Liver (tissue), 3 donors: ENCODE results near the gene SRC.

Source experiments
- ATF3 ChIP-seq: IDR thresholded peaks from 2 replicates; pipeline ENCODE4 v1.6.1; 2016; ENCODE audit warnings: antibody characterized with exemption
- CTCF ChIP-seq: fragments of 150-350 bp; IDR thresholded peaks from 2 replicates; pipeline ENCODE4 v1.5.1; 2017; ENCODE audit warnings: improper control_type of control experiment, low read depth, low read length; ENCODE audit not compliant: missing input control
- EGR1 ChIP-seq, 2 donors: IDR thresholded peaks; 2 replicates each; pipeline ENCODE4 v1.6.1; 2016 to 2018; ENCODE audit warnings: antibody characterized with exemption in 2 of 2, low read depth in 2 of 2
- FOXA2 ChIP-seq: IDR thresholded peaks from 2 replicates; pipeline ENCODE4 v1.6.1; 2016; ENCODE audit warnings: antibody characterized with exemption
- GABPA ChIP-seq, 2 donors: IDR thresholded peaks in 1 of 2; conservative IDR thresholded peaks in 1 of 2; 2 replicates each; pipeline ENCODE4 v1.6.1; 2016; ENCODE audit warnings: antibody characterized with exemption in 2 of 2, mild to moderate bottlenecking in 1 of 2, moderate library complexity in 1 of 2
- MAX ChIP-seq: IDR thresholded peaks from 2 replicates; pipeline ENCODE4 v1.6.1; 2016; ENCODE audit warnings: antibody characterized with exemption
- RAD21 ChIP-seq, 2 donors: IDR thresholded peaks; 2 replicates each; pipeline ENCODE4 v1.6.1; 2016; ENCODE audit warnings: antibody characterized with exemption in 2 of 2, mild to moderate bottlenecking in 2 of 2
- REST ChIP-seq: IDR thresholded peaks from 2 replicates; pipeline ENCODE4 v1.6.1; 2016; ENCODE audit warnings: antibody characterized with exemption, mild to moderate bottlenecking
- SP1 ChIP-seq: IDR thresholded peaks from 2 replicates; pipeline ENCODE4 v1.6.1; 2018; ENCODE audit warnings: antibody characterized with exemption, mild to moderate bottlenecking
- TAF1 ChIP-seq: conservative IDR thresholded peaks from 2 replicates; pipeline ENCODE4 v1.6.1; 2016; ENCODE audit warnings: antibody characterized with exemption, mild to moderate bottlenecking
- ZBTB33 ChIP-seq: IDR thresholded peaks from 2 replicates; pipeline ENCODE4 v1.6.1; 2016; ENCODE audit warnings: antibody characterized with exemption
- donor health status: healthy.
- donor health status: healthy.

GRCh38 chr20:37364013-37364926 lies 18.3 kb downstream of the SRC start:
- TF ChIP-seq GABPA (IDR thresholded peaks at IDR 0.05 in 1 of 2, conservative IDR thresholded peaks at IDR 0.05 in 1 of 2) (no peak), ZBTB33 (no peak), CTCF (no peak), TAF1 (no peak), MAX (no peak), RAD21 (IDR thresholded peaks at IDR 0.05) (no peak), EGR1 (IDR thresholded peaks at IDR 0.05; ENCODE audit: low read depth in 2 of 2) (no peak), FOXA2 (no peak), SP1 (no peak), ATF3 (no peak), REST (no peak)
